K562 (cell line): ENCODE data around the gene KRTAP1-3. TPM values are rescaled to one million over a fixed set of nuclear protein-coding genes. Genes with fewer than 3 reads are reported as not detected.

Source experiments
- CEBPG ChIP-seq, 3 experiments: fragments of 200-800 bp in 1 of 3; sonication (Bioruptor generic) in 1 of 3; sonication (generic) in 1 of 3; formaldehyde crosslinking in 1 of 3; IDR thresholded peaks in 2 of 3; conservative IDR thresholded peaks in 1 of 3; 2 replicates each; pipeline versions ENCODE4 v1.6.1 to v1.8.0; 2016 to 2022; ENCODE audit warnings: missing compliant biosample characterization in 2 of 3, missing genetic modification characterization in 2 of 3, mild to moderate bottlenecking in 1 of 3, missing genetic modification reagents in 1 of 3
- CTBP1 ChIP-seq: fragments of 450-650 bp; IDR thresholded peaks from 2 replicates; pipeline ENCODE4 v1.6.1; 2016; ENCODE audit warnings: borderline replicate concordance
- GABPA ChIP-seq: fragments of 200-800 bp; sonication (Bioruptor generic); conservative IDR thresholded peaks from 2 replicates; pipeline ENCODE4 v1.6.1; 2016; ENCODE audit warnings: low read depth, missing genetic modification characterization, missing compliant biosample characterization
- JUN ChIP-seq, 2 experiments: sonication (generic) in 1 of 2; formaldehyde crosslinking in 1 of 2; IDR thresholded peaks; 2 replicates each; pipeline versions ENCODE4 v1.6.1 to v1.8.0; 2012 to 2022; ENCODE audit warnings: borderline replicate concordance in 2 of 2, mild to moderate bottlenecking in 2 of 2, improper control_type of control experiment in 1 of 2, low read depth in 1 of 2, low read length in 1 of 2, missing genetic modification reagents in 1 of 2
- MTA1 ChIP-seq: fragments of 450-650 bp; IDR thresholded peaks from 2 replicates; pipeline ENCODE4 v1.6.1; 2017; ENCODE audit warnings: borderline replicate concordance
- NR2C2 ChIP-seq, 2 experiments: fragments of 200-800 bp in 1 of 2; sonication (Bioruptor generic) in 1 of 2; sonication (generic) in 1 of 2; formaldehyde crosslinking in 1 of 2; IDR thresholded peaks; 2 replicates each; pipeline versions ENCODE4 v1.6.1 to v1.8.0; 2016 to 2022; ENCODE audit warnings: mild to moderate bottlenecking in 1 of 2, missing compliant biosample characterization in 1 of 2, missing genetic modification characterization in 1 of 2, missing genetic modification reagents in 1 of 2
- NRF1 ChIP-seq, 2 experiments: fragments of 450-650 bp; IDR thresholded peaks in 1 of 2; conservative IDR thresholded peaks in 1 of 2; 2 replicates each; pipeline ENCODE4 v1.6.1; 2014; ENCODE audit warnings: mild to moderate bottlenecking in 2 of 2
- SOX6 ChIP-seq: fragments of 450-650 bp; IDR thresholded peaks from 2 replicates; pipeline ENCODE4 v1.6.1; 2014; ENCODE audit warnings: mild to moderate bottlenecking
- SUPT5H ChIP-seq: fragments of 450-650 bp; IDR thresholded peaks from 2 replicates; pipeline ENCODE4 v1.6.1; 2016
- TCF15 ChIP-seq: fragments of 250-450 bp; sonication (Bioruptor Pico); IDR thresholded peaks from 2 replicates; pipeline ENCODE4 v1.8.0; 2022; ENCODE audit warnings: moderate library complexity, mild to moderate bottlenecking, inconsistent platforms
- TEAD1 ChIP-seq, 2 experiments: fragments of 450-650 bp in 1 of 2; sonication (generic) in 1 of 2; formaldehyde crosslinking; IDR thresholded peaks; 2 replicates each; pipeline versions ENCODE4 v1.4.0 to v1.8.0; 2020 to 2022; ENCODE audit warnings: mild to moderate bottlenecking in 2 of 2, missing genetic modification reagents in 1 of 2
- ZBTB11 ChIP-seq, 3 experiments: fragments of 200-800 bp in 1 of 3; fragments of 250-450 bp in 1 of 3; fragments of 450-650 bp in 1 of 3; sonication (Bioruptor Pico) in 1 of 3; sonication (Bioruptor generic) in 1 of 3; formaldehyde crosslinking in 1 of 3; IDR thresholded peaks; 2 replicates each; pipeline versions ENCODE4 v1.6.1 to v1.8.0; 2016 to 2022; ENCODE audit warnings: mild to moderate bottlenecking in 2 of 3, missing genetic modification characterization in 2 of 3, missing compliant biosample characterization in 1 of 3, moderate library complexity in 1 of 3
- ZBTB12 ChIP-seq: fragments of 250-450 bp; sonication (Bioruptor Pico); IDR thresholded peaks from 2 replicates; pipeline ENCODE4 v1.4.0; 2020
- ZEB2 ChIP-seq: fragments of 450-650 bp; IDR thresholded peaks from 2 replicates; pipeline ENCODE4 v1.6.1; 2016
- ZNF239 ChIP-seq: fragments of 250-450 bp; sonication (Bioruptor Pico); IDR thresholded peaks from 2 replicates; pipeline ENCODE4 v1.4.0; 2020; ENCODE audit warnings: mild to moderate bottlenecking
- ZNF644 ChIP-seq: fragments of 200-800 bp; sonication (Bioruptor generic); IDR thresholded peaks from 2 replicates; pipeline ENCODE4 v1.6.1; 2016; ENCODE audit warnings: low read depth, missing genetic modification characterization, missing compliant biosample characterization
- polyA plus RNA-seq, 8 experiments: library from polyadenylated mRNA; depleted of rRNA in 4 of 8; stranded (reverse) in 5 of 8; unstranded in 3 of 8; fragments of >200 nt; fragmentation: Nextera tagmentation in 2 of 8; fragmentation: Illumina TruSeq in 1 of 8; extraction: Ambion mirVana in 2 of 8; extraction: Trizol in 1 of 8; gene quantifications; 2 replicates each; pipeline versions ENCODE4 v1.2.1 to v1.2.3, GENCODE V29; 2011 to 2014; ENCODE audit warnings: inconsistent platforms in 1 of 8, missing spikeins in 1 of 8
- total RNA-seq, 7 experiments: library from RNA; depleted of rRNA in 6 of 7; stranded (reverse); fragments of >200 nt in 6 of 7; fragmentation: Illumina TruSeq in 2 of 7; extraction: Trizol in 2 of 7; gene quantifications; 2 replicates each; pipeline versions ENCODE4 v1.2.1 to v1.2.3, GENCODE V29; 2011 to 2021; ENCODE audit warnings: low replicate concordance in 1 of 7
- TF ChIP-seq, protein P1 (sequence below): fragments of 450-650 bp; IDR thresholded peaks from 2 replicates; pipeline ENCODE4 v1.6.1; 2016; ENCODE audit warnings: missing biosample characterization, missing genetic modification characterization
- TF ChIP-seq, protein P2 (sequence below): sonication (generic); formaldehyde crosslinking; IDR thresholded peaks from 2 replicates; pipeline ENCODE4 v1.8.0; 2022; ENCODE audit warnings: missing genetic modification reagents, mild to moderate bottlenecking, moderate library complexity, borderline replicate concordance

Gene KRTAP1-3
- total and polyA plus RNA-seq, 9 of the 15 experiments (the other 6 are each of a cell fraction or from before 2014, with no cell fraction given), result not detected

DNA sequence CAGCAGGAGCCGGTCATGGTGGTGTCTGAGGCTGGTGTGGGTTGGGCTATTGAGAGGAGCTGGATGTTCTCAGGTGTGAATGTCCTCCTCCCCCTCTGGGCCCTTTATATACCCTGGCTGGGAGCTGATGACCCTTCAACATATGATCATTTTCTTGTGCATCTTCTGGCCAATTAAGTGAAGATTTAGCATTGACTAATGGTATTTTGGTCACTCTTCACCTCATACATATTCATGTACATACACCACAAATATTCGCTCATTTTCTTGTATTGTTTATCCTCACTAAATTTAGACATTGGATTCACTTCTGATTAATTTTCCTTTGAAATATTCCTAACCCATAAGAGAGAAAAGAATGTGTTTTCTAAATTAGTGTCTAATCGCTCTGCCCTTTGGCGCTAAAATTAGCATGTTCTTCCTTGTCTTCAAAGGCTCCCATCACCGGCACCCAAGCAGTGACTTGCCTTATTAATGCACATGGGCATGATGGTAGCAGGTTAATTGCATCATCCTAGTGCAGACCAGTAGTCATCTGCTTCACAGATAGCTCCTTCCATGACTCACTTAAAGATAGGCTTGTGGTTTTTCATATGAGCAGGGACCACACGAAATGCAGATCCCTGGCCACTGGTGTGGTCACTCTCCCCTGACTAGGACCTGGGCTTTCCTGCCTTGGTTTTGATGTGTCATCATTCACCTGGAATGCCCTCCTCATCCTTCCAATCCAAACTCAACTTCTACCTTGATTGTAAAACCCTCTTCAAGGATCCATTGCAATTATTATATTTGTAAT, 31.4 kb upstream of the KRTAP1-3 start, which contains the start of gene KRTAP2-4 (continued):
- TF ChIP-seq ZBTB12 (CRISPR knock-in tag) (peak; percentile 34; the same call in 1 of the 2 replicates), ZNF644 (tag) (peak; percentile 52; the same call in 1 of the 2 replicates), ZEB2 (peak; percentile 81), NR2C2 (CRISPR knock-in tag; IDR thresholded peaks at IDR 0.05) (no peak), NR2C2 (tag; IDR thresholded peaks at IDR 0.05) (peak; percentile 33; the same call in 1 of the 2 replicates), CEBPG (CRISPR knock-in tag; IDR thresholded peaks at IDR 0.05) (peak; percentile 89), CEBPG (tag; conservative IDR thresholded peaks at IDR 0.05 in 1 of 2, IDR thresholded peaks at IDR 0.05 in 1 of 2) (peak; percentile 98 to 99), SOX6 (0 out of 2 replicates have a peak, but pooled peaks have one; percentile 52), ZBTB11 (CRISPR knock-in tag; IDR thresholded peaks at IDR 0.05) (peak in 1 of 3 experiments; percentile 44; a peak in 1 of 6 replicates), TEAD1 (CRISPR knock-in tag; IDR thresholded peaks at IDR 0.05) (peak in 1 of 2 experiments; percentile 71; a peak in 2 of 4 replicates), GABPA (no peak), CTBP1 (peak; percentile 89), JUN (IDR thresholded peaks at IDR 0.05; ENCODE audit: borderline replicate concordance, low read depth, low read length) (peak; percentile 91), JUN (CRISPR knock-in tag; IDR thresholded peaks at IDR 0.05; ENCODE audit: borderline replicate concordance) (no peak), TCF15 (no peak), MTA1 (no peak), NRF1 (conservative IDR thresholded peaks at IDR 0.05 in 1 of 2, IDR thresholded peaks at IDR 0.05 in 1 of 2) (peak; percentile 51 to 62), ZNF239 (CRISPR knock-in tag) (peak; percentile 46; the same call in 1 of the 2 replicates), SUPT5H (no peak)
- TF ChIP-seq, protein P1, sequence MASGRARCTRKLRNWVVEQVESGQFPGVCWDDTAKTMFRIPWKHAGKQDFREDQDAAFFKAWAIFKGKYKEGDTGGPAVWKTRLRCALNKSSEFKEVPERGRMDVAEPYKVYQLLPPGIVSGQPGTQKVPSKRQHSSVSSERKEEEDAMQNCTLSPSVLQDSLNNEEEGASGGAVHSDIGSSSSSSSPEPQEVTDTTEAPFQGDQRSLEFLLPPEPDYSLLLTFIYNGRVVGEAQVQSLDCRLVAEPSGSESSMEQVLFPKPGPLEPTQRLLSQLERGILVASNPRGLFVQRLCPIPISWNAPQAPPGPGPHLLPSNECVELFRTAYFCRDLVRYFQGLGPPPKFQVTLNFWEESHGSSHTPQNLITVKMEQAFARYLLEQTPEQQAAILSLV (tag), result peak; percentile 75
- TF ChIP-seq, protein P2, sequence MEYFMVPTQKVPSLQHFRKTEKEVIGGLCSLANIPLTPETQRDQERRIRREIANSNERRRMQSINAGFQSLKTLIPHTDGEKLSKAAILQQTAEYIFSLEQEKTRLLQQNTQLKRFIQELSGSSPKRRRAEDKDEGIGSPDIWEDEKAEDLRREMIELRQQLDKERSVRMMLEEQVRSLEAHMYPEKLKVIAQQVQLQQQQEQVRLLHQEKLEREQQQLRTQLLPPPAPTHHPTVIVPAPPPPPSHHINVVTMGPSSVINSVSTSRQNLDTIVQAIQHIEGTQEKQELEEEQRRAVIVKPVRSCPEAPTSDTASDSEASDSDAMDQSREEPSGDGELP (CRISPR knock-in tag), result peak; percentile 43
